ENCODE data around the gene HAO2. TPM values are rescaled to one million over a fixed set of nuclear protein-coding genes. Genes with fewer than 3 reads are reported as not detected.
A peak's percentile ranks its signal among the peaks of the same experiment; 100 is the strongest.

The HAO2 gene
- total and polyA plus RNA-seq, 7 donors: not detected

- no peak for TF ChIP-seq CTCF (IDR thresholded peaks at IDR 0.05)
- Histone ChIP-seq H3K27me3 (ENCODE audit: insufficient read depth in 3 of 3, low read length in 2 of 3) (no peaks in the 10 kb centered on the region), H3K36me3 (ENCODE audit: insufficient read depth in 1 of 2, low read depth in 1 of 2) (no peaks in the 10 kb centered on the region), H3K4me1 (no peaks in the 10 kb centered on the region), H3K27ac (no peak overlapping the region), H3K4me3 (no peak overlapping the region), H3K9me3 (no peaks in the 10 kb centered on the region)
- ATAC-seq: no peak
- no peak for DNase-seq
- intact Hi-C loops (cut with DNase I): loop anchor here in 1 of 2 donors (5.0 kb wide), 1 partner anchor 89 kb away; no protein-coding TSS in a partner anchor
- WGBS, 3 donors: 89 to 92% (median 91%) methylated on average over 3 of the region's 3 CpGs
These were observed 2.2 kb upstream of the HAO2 start for GRCh38 chr1:119366424-119366823.

DNA sequence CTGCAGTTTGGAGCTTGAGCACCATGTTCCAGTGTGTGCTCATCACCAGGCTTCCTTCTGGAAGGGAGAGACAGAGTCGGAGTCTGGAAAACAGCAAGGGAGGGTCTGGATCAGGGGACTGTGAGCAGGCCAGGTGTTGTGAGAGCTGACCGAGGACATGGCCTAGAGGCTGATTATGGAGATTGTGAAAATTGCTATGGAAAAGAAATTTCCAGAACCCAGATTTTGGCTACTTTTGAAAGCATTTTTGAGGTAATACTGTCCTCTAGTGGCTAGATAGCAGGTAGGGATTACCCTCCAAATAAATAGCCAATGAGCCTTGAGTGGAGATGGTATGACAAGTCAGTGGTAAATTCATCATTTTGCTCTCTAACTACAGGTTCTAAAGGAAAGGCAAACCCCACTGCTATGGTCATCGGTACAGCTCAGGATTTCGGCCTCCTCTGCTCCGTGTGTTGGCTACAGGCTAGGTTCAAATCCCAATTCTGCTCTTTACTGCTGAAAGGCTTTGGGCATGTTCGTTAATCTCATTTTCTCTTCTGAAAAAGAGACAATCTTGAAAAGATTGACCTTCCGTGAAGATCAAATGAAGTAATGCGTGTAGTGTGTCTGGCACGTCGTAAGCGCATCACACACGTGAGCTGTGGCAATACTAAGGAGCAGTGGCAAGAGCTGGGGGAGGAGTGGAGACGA is 1.0 kb upstream of the HAO2 start:
- Histone ChIP-seq H3K36me3 (ENCODE audit: insufficient read depth in 1 of 2, low read depth in 1 of 2) (no peaks in the 10 kb centered on the region), H3K27ac (no peak overlapping the region), H3K4me1 (no peaks in the 10 kb centered on the region), H3K4me3 (no peak overlapping the region), H3K27me3 (ENCODE audit: insufficient read depth in 3 of 3, low read length in 2 of 3) (no peaks in the 10 kb centered on the region), H3K9me3 (no peaks in the 10 kb centered on the region)
- ATAC-seq (peak in 1 of 4 donors; percentile 51), DNase-seq (no peak)
- WGBS, 3 donors: 71 to 72% (median 71%) methylated on average over 13 of the region's 13 CpGs
- peak; percentile 66 for TF ChIP-seq CTCF (IDR thresholded peaks at IDR 0.05)
- intact Hi-C loops (cut with DNase I): loop anchor here in 1 of 2 donors (5.0 kb wide), 1 partner anchor 90 kb away; no protein-coding TSS in a partner anchor

- DNase-seq (no peak), ATAC-seq (no peak)
- Histone ChIP-seq H3K4me1 (no peaks in the 10 kb centered on the region), H3K9me3 (no peaks in the 10 kb centered on the region), H3K36me3 (ENCODE audit: insufficient read depth in 1 of 2, low read depth in 1 of 2) (no peaks in the 10 kb centered on the region), H3K27ac (no peak overlapping the region), H3K4me3 (no peak overlapping the region), H3K27me3 (ENCODE audit: insufficient read depth in 3 of 3, low read length in 2 of 3) (no peaks in the 10 kb centered on the region)
- TF ChIP-seq CTCF (IDR thresholded peaks at IDR 0.05): no peak
- 73 to 77% (median 75%) methylated on average over 2 of the region's 2 CpGs for WGBS, 3 donors
- intact Hi-C loops (cut with DNase I): no loop called here
These were observed 2.2 kb downstream of the HAO2 start for GRCh38 chr1:119370748-119371147.

- Histone ChIP-seq H3K4me1 (no peaks in the 10 kb centered on the region), H3K4me3 (no peak overlapping the region), H3K27ac (no peak overlapping the region), H3K9me3 (no peaks in the 10 kb centered on the region), H3K36me3 (ENCODE audit: insufficient read depth in 1 of 2, low read depth in 1 of 2) (no peaks in the 10 kb centered on the region), H3K27me3 (ENCODE audit: insufficient read depth in 3 of 3, low read length in 2 of 3) (no peaks in the 10 kb centered on the region)
- intact Hi-C loops (cut with DNase I): no loop called here
- no peak for TF ChIP-seq CTCF (IDR thresholded peaks at IDR 0.05)
- 31 to 45% (median 35%) methylated on average over 2 of the region's 2 CpGs for WGBS, 3 donors
- no peak for DNase-seq
- no peak for ATAC-seq
These were observed 3.2 kb downstream of the HAO2 start for GRCh38 chr1:119371815-119372214.

Data from psoas muscle (tissue), 8 donors.